Endothelial cell (in vitro differentiated cells): ENCODE results near the gene MRPS27. TPM values are rescaled to one million over a fixed set of nuclear protein-coding genes. Genes with fewer than 3 reads are reported as not detected.

Source experiments
- DNase-seq: peaks from one replicate; pipeline ENCODE4 v3.0.0; 2021; ENCODE audit warnings: low spot score
- H3K27ac Mint-ChIP-seq: one replicate; pipeline ENCODE4 v1.8.0; 2021; ENCODE audit warnings: mixed read lengths, inconsistent platforms; ENCODE audit not compliant: unreplicated experiment
- H3K27me3 Mint-ChIP-seq: one replicate; pipeline ENCODE4 v1.8.0; 2021; ENCODE audit warnings: mild to moderate bottlenecking, moderate library complexity, mixed read lengths, inconsistent platforms; ENCODE audit not compliant: unreplicated experiment
- H3K36me3 Mint-ChIP-seq: one replicate; pipeline ENCODE4 v1.8.0; 2021; ENCODE audit warnings: mild to moderate bottlenecking, low read depth, mixed read lengths, inconsistent platforms; ENCODE audit not compliant: unreplicated experiment
- H3K4me1 Mint-ChIP-seq: one replicate; pipeline ENCODE4 v1.8.0; 2021; ENCODE audit warnings: mild to moderate bottlenecking, mixed read lengths, inconsistent platforms; ENCODE audit not compliant: unreplicated experiment
- H3K4me3 Mint-ChIP-seq: one replicate; pipeline ENCODE4 v1.8.0; 2021; ENCODE audit warnings: mild to moderate bottlenecking, mixed read lengths, inconsistent platforms; ENCODE audit not compliant: unreplicated experiment
- H3K9me3 Mint-ChIP-seq: one replicate; pipeline ENCODE4 v1.8.0; 2021; ENCODE audit warnings: mixed read lengths, inconsistent platforms; ENCODE audit not compliant: unreplicated experiment
- CTCF ChIP-seq: fragments of 200-600 bp; sonication (generic); IDR thresholded peaks from one replicate; pipeline ENCODE4 v1.5.0; 2021; ENCODE audit warnings: antibody characterized with exemption; ENCODE audit not compliant: unreplicated experiment
- total RNA-seq: library from RNA; stranded (reverse); fragmentation: NEBNext Ultra II Directional; extraction: Animal tissue kit (Norgen Biotek cat#: 25700); gene quantifications from one replicate; pipeline ENCODE4 v1.2.1, GENCODE V29; 2021; ENCODE audit not compliant: unreplicated experiment

The MRPS27 gene
- total RNA-seq, 1 donor from 2014 or later: 62.8 TPM

DNA sequence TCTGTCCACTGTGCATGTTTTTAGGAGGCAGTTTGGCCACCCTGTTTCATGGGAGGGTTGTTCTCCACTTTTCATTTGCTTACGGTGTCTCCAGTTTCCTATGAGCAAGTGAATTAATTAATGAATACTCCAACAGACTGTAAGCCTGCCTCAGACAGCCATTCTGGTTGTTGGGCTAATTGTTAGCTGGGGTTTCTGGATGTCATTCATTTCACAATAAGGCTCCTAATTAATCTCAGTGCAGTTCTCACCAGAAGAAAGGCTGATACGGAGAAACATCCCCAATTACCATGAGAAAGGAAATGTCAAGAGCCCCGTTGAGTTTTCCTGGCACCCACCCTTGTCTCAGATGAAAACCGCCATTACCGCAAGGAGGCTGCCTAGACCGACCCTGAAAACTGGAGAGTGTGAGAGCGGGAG lies 136.9 kb downstream of the MRPS27 start:
- TF ChIP-seq CTCF: no peak
- no peak for DNase-seq
- Mint-ChIP-seq H3K27me3 (peaks cover 3% of the 10 kb centered on the region), H3K4me3 (no peak overlapping the region), H3K27ac (no peak overlapping the region), H3K36me3 (peaks cover 27% of the 10 kb centered on the region), H3K4me1 (peaks cover 8% of the 10 kb centered on the region), H3K9me3 (no peaks in the 10 kb centered on the region)

DNA sequence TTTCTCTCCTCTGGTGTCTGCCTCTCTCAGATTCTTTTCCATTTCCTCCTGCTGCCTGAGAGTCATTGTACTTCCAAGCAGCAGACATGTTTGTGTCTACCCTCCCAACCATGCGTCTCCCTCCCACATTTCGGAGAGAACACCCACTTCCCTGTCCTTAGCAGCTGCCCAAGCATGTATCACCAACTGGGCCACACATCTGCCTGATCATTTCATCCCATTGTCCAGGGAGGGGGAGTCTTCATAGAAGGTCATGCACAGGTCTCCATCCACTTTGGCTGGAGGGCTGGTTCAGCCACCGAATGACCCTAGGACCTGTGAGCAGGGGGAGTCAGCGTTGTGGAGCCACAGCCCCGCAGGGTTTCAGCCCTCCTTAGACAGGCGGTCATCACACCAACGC lies 137.4 kb downstream of the MRPS27 start:
- no peaks in the 10 kb centered on the region for H3K9me3 Mint-ChIP-seq
- no peak for DNase-seq
- peaks cover 27% of the 10 kb centered on the region for H3K36me3 Mint-ChIP-seq
- H3K4me3 Mint-ChIP-seq: no peak overlapping the region
- H3K4me1 Mint-ChIP-seq: peaks cover 8% of the 10 kb centered on the region
- TF ChIP-seq CTCF: no peak
- no peak overlapping the region for H3K27ac Mint-ChIP-seq
- H3K27me3 Mint-ChIP-seq: peaks cover 3% of the 10 kb centered on the region

- H3K9me3 Mint-ChIP-seq: no peaks in the 10 kb centered on the region
- peak overlapping the region; percentile 38 for H3K27ac Mint-ChIP-seq
- H3K27me3 Mint-ChIP-seq: peaks cover 3% of the 10 kb centered on the region
- peaks cover 20% of the 10 kb centered on the region for H3K4me1 Mint-ChIP-seq
- no peak for TF ChIP-seq CTCF
- peaks cover 17% of the 10 kb centered on the region for H3K36me3 Mint-ChIP-seq
- DNase-seq: no peak
- no peak overlapping the region for H3K4me3 Mint-ChIP-seq
Observed at GRCh38 chr5:72180925-72181324, 139.1 kb downstream of the MRPS27 start.

DNA sequence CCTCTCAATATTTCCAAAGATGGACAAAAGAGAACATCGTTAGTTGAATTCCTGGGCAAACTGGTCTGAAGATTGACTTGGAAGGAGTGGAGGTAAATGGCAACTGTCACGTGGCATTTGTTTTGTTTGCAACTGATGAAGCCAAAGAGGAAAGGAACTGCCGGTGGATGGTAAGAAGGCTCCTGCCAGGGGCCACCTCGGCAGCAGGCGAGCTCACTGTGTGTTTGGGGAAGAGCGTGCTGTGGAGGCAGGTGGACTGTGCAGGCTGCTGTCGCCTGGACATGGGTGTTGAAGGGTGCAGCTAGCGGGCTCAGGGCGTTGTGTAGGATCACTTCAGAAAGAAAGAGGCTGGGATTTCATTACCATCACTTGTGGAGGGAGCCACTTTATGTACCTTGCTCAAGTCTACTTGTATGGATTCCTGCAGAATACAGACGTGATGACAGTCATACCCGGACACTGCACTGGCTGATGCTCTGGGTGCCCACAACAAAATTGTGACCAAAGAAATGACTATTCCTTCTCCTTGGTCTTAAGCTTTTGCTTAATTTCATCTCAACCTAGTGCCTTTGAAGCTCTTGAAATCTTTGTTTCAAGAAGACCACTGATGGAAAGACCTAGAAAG lies 140.1 kb downstream of the MRPS27 start:
- Mint-ChIP-seq H3K4me1 (peaks cover 20% of the 10 kb centered on the region), H3K9me3 (no peaks in the 10 kb centered on the region), H3K27me3 (peaks cover 2% of the 10 kb centered on the region), H3K27ac (peak overlapping the region; percentile 7), H3K4me3 (no peak overlapping the region), H3K36me3 (peaks cover 12% of the 10 kb centered on the region)
- TF ChIP-seq CTCF: no peak
- no peak for DNase-seq

- H3K36me3 Mint-ChIP-seq: peaks cover 12% of the 10 kb centered on the region
- TF ChIP-seq CTCF: no peak
- no peaks in the 10 kb centered on the region for H3K9me3 Mint-ChIP-seq
- peaks cover 20% of the 10 kb centered on the region for H3K4me1 Mint-ChIP-seq
- H3K27me3 Mint-ChIP-seq: peaks cover 2% of the 10 kb centered on the region
- DNase-seq: no peak
- peak overlapping the region; percentile 7 for H3K27ac Mint-ChIP-seq
- no peak overlapping the region for H3K4me3 Mint-ChIP-seq
Observed at GRCh38 chr5:72179028-72179815, 140.8 kb downstream of the MRPS27 start.
